Liver (tissue), 9 donors: Measurements from ENCODE around the gene STRIP2. TPM values are rescaled to one million over a fixed set of nuclear protein-coding genes. Genes with fewer than 3 reads are reported as not detected.

Source experiments
- DNase-seq: peaks from one replicate; pipeline ENCODE4 v3.0.0-alpha.2; 2017; ENCODE audit warnings: low spot score
- H3K27ac ChIP-seq, 2 donors: one replicate each; pipeline ENCODE4 v1.7.0; 2013; ENCODE audit warnings: inconsistent platforms in 2 of 2, low read length in 2 of 2, control low read depth in 1 of 2, low read depth in 1 of 2, mild to moderate bottlenecking in 1 of 2
- H3K27me3 ChIP-seq, 4 donors: one replicate each; pipeline versions ENCODE4 v1.6.1 to v1.7.0; 2013; ENCODE audit warnings: low read length in 3 of 4, inconsistent platforms in 1 of 4, mild to moderate bottlenecking in 1 of 4, moderate library complexity in 1 of 4; ENCODE audit not compliant: control insufficient read depth in 4 of 4, insufficient read depth in 4 of 4
- H3K36me3 ChIP-seq, 4 donors: one replicate each; pipeline versions ENCODE4 v1.6.1 to v1.7.0; 2013; ENCODE audit warnings: low read length in 3 of 4, mild to moderate bottlenecking in 3 of 4, low read depth in 1 of 4, moderate library complexity in 1 of 4; ENCODE audit not compliant: control insufficient read depth in 4 of 4, insufficient read depth in 3 of 4
- H3K4me1 ChIP-seq, 4 donors: one replicate each; pipeline versions ENCODE4 v1.6.1 to v1.7.0; 2013; ENCODE audit warnings: low read length in 3 of 4, mild to moderate bottlenecking in 3 of 4, moderate library complexity in 1 of 4; ENCODE audit not compliant: control insufficient read depth in 4 of 4, insufficient read depth in 4 of 4
- H3K4me3 ChIP-seq, 3 donors: one replicate each; pipeline versions ENCODE4 v1.6.1 to v1.7.0; 2013; ENCODE audit warnings: low read length in 3 of 3, control low read depth in 1 of 3, low read depth in 1 of 3, mild to moderate bottlenecking in 1 of 3
- H3K9ac ChIP-seq, 2 donors: one replicate each; pipeline ENCODE4 v1.7.0; 2013; ENCODE audit warnings: low read length in 2 of 2, mild to moderate bottlenecking in 2 of 2, moderate library complexity in 2 of 2, control low read depth in 1 of 2, low read depth in 1 of 2
- H3K9me3 ChIP-seq, 4 donors: one replicate each; pipeline versions ENCODE4 v1.6.1 to v1.7.0; 2013; ENCODE audit warnings: low read length in 3 of 4; ENCODE audit not compliant: control insufficient read depth in 4 of 4
- CTCF ChIP-seq: fragments of 150-350 bp; IDR thresholded peaks from 2 replicates; pipeline ENCODE4 v1.5.1; 2017; ENCODE audit warnings: improper control_type of control experiment, low read depth, low read length; ENCODE audit not compliant: missing input control
- FOXA1 ChIP-seq: IDR thresholded peaks from 2 replicates; pipeline ENCODE4 v1.6.1; 2016; ENCODE audit warnings: antibody characterized with exemption
- FOXA2 ChIP-seq: IDR thresholded peaks from 2 replicates; pipeline ENCODE4 v1.6.1; 2016; ENCODE audit warnings: antibody characterized with exemption
- GABPA ChIP-seq, 2 donors: IDR thresholded peaks in 1 of 2; conservative IDR thresholded peaks in 1 of 2; 2 replicates each; pipeline ENCODE4 v1.6.1; 2016; ENCODE audit warnings: antibody characterized with exemption in 2 of 2, mild to moderate bottlenecking in 1 of 2, moderate library complexity in 1 of 2
- HNF4A ChIP-seq, 2 donors: conservative IDR thresholded peaks; 2 replicates each; pipeline ENCODE4 v1.6.1; 2016; ENCODE audit warnings: antibody characterized with exemption in 2 of 2, mild to moderate bottlenecking in 2 of 2
- MAX ChIP-seq: IDR thresholded peaks from 2 replicates; pipeline ENCODE4 v1.6.1; 2016; ENCODE audit warnings: antibody characterized with exemption
- NR2F2 ChIP-seq: IDR thresholded peaks from 2 replicates; pipeline ENCODE4 v1.6.1; 2016; ENCODE audit warnings: antibody characterized with exemption
- RAD21 ChIP-seq, 2 donors: IDR thresholded peaks; 2 replicates each; pipeline ENCODE4 v1.6.1; 2016; ENCODE audit warnings: antibody characterized with exemption in 2 of 2, mild to moderate bottlenecking in 2 of 2
- SP1 ChIP-seq: IDR thresholded peaks from 2 replicates; pipeline ENCODE4 v1.6.1; 2018; ENCODE audit warnings: antibody characterized with exemption, mild to moderate bottlenecking
- TAF1 ChIP-seq: conservative IDR thresholded peaks from 2 replicates; pipeline ENCODE4 v1.6.1; 2016; ENCODE audit warnings: antibody characterized with exemption, mild to moderate bottlenecking
- YY1 ChIP-seq: IDR thresholded peaks from 2 replicates; pipeline ENCODE4 v1.6.1; 2016; ENCODE audit warnings: antibody characterized with exemption, mild to moderate bottlenecking
- ZBTB33 ChIP-seq: IDR thresholded peaks from 2 replicates; pipeline ENCODE4 v1.6.1; 2016; ENCODE audit warnings: antibody characterized with exemption
- WGBS: extraction: QIAGEN DNeasy Blood & Tissue Kit; methylation state at CpG from one replicate; pipeline ENCODE4 v1.1.7; 2013; 5-methylcytosine and 5-hydroxymethylcytosine counted together
- polyA plus RNA-seq, 2 donors: library from polyadenylated mRNA; stranded (reverse) in 1 of 2; unstranded in 1 of 2; fragments of 200-250 nt in 1 of 2; fragments of >200 nt in 1 of 2; fragmentation: Nextera tagmentation in 1 of 2; extraction: Ambion mirVana in 1 of 2; gene quantifications; one replicate each; pipeline versions ENCODE4 v1.2.1 to v1.2.3, GENCODE V29; 2013 to 2015
- total RNA-seq, 2 donors: library from RNA; depleted of rRNA; stranded (reverse); fragments of >200 nt; gene quantifications; one replicate each; pipeline ENCODE4 v1.2.3, GENCODE V29; 2014
- TF ChIP-seq, protein P1 (sequence below): IDR thresholded peaks from 2 replicates; pipeline ENCODE4 v1.6.1; 2016; ENCODE audit warnings: antibody characterized with exemption
- donor health status: healthy.
- donor health status: healthy.
- donor health status: healthy.
- donor health status: healthy.
- donor health status: healthy.

Gene STRIP2
- total and polyA plus RNA-seq, 4 donors, result 0.18 to 4.8 (median 0.35) TPM

GRCh38 chr7:129466796-129467195 lies 32.6 kb downstream of the STRIP2 start (continued):
- TF ChIP-seq CTCF (no peak), GABPA (IDR thresholded peaks at IDR 0.05 in 1 of 2, conservative IDR thresholded peaks at IDR 0.05 in 1 of 2) (no peak), HNF4A (conservative IDR thresholded peaks at IDR 0.05) (no peak), TAF1 (no peak)

DNA sequence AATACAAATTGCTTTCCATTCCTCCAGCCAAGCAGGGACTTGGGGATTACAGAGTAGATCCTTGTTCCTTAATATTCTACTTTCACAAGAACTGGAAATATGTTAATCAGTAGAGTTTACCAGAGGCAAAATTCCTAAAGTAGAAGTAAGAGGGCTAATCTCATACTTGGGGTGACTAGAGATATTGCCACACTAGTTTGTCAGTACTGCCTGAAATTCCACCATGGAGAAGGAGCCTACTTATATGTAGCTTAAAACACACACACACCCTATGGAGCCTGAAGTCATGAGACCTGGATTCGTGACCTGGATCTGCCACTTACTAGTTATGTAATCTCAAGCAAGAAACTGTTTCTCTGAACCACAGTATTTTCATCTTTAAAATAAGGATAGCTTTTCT lies 33.9 kb downstream of the STRIP2 start:
- Histone ChIP-seq H3K27ac (no peak overlapping the region), H3K4me3 (no peak overlapping the region)

More for the DNA sequence above, 33.9 kb downstream of the STRIP2 start:
- H3K9ac ChIP-seq, result no peak overlapping the region
- no peaks in the 10 kb centered on the region for H3K9me3 ChIP-seq
- H3K4me1 ChIP-seq, result no peaks in the 10 kb centered on the region
- no peak for DNase-seq
- TF ChIP-seq, protein P1, sequence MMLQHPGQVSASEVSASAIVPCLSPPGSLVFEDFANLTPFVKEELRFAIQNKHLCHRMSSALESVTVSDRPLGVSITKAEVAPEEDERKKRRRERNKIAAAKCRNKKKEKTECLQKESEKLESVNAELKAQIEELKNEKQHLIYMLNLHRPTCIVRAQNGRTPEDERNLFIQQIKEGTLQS, result no peak
- no peak for TF ChIP-seq SP1
- TF ChIP-seq TAF1, result no peak
- no peak for TF ChIP-seq MAX
- TF ChIP-seq FOXA2, result no peak
- TF ChIP-seq CTCF, result no peak
- no peak for TF ChIP-seq GABPA (IDR thresholded peaks at IDR 0.05 in 1 of 2, conservative IDR thresholded peaks at IDR 0.05 in 1 of 2)
- no peak for TF ChIP-seq FOXA1
- TF ChIP-seq RAD21 (IDR thresholded peaks at IDR 0.05), result no peak
- TF ChIP-seq NR2F2, result no peak
- no peak for TF ChIP-seq YY1
- TF ChIP-seq ZBTB33, result no peak
- WGBS, result 82% methylated on average over 1 of the region's 1 CpG
- no peaks in the 10 kb centered on the region for H3K36me3 ChIP-seq
- H3K27me3 ChIP-seq, result no peaks in the 10 kb centered on the region
